C4-2B (cell line): ENCODE data around the gene M6PR.
"Not testable (repeated sequence)": the region's sequence is repeated elsewhere in the genome, so short reads cannot be mapped to it uniquely, and the experiment has no call there.

ENCODE experiments used
- H3K27ac ChIP-seq: fragments of 450-650 bp; 2 replicates; pipeline ENCODE4 v1.5.1; 2017
- CTCF ChIP-seq: fragments of 450-650 bp; conservative IDR thresholded peaks from 2 replicates; pipeline ENCODE4 v1.5.1; 2017; ENCODE audit warnings: mild to moderate bottlenecking
- ZFX ChIP-seq: fragments of 450-650 bp; IDR thresholded peaks from 2 replicates; pipeline ENCODE4 v1.6.1; 2017

The M6PR gene

GRCh38 chr12:8941691-8942478 is 7.6 kb downstream of the M6PR start:
- TF ChIP-seq ZFX (no peak), CTCF (no peak)
- H3K27ac ChIP-seq: no peak overlapping the region

- not testable (repeated sequence) for H3K27ac ChIP-seq
Observed at GRCh38 chr12:8937842-8938442, 11.5 kb downstream of the M6PR start.

- TF ChIP-seq ZFX: no peak
- TF ChIP-seq CTCF: no peak
- H3K27ac ChIP-seq: no peak overlapping the region
Observed at GRCh38 chr12:8936735-8937134, 12.7 kb downstream of the M6PR start.

- not testable (repeated sequence) for H3K27ac ChIP-seq
Observed at GRCh38 chr12:8934080-8934479, 15.4 kb downstream of the M6PR start.

GRCh38 chr12:8932464-8932863 is 17.0 kb downstream of the M6PR start:
- H3K27ac ChIP-seq: not testable (repeated sequence)

- not testable (repeated sequence) for H3K27ac ChIP-seq
Observed at GRCh38 chr12:8930655-8931323, 18.7 kb downstream of the M6PR start.

- TF ChIP-seq ZFX: no peak
- TF ChIP-seq CTCF: no peak
Observed at GRCh38 chr12:8922544-8922943, 26.9 kb downstream of the M6PR start.

GRCh38 chr12:8919643-8920042 is 29.8 kb downstream of the M6PR start:
- not testable (repeated sequence) for H3K27ac ChIP-seq

More at GRCh38 chr12:8922544-8922943, 26.9 kb downstream of the M6PR start:
- H3K27ac ChIP-seq: no peak overlapping the region

GRCh38 chr12:8917751-8918150 is 31.7 kb downstream of the M6PR start:
- no peak overlapping the region for H3K27ac ChIP-seq

More at GRCh38 chr12:8917751-8918150, 31.7 kb downstream of the M6PR start:
- TF ChIP-seq ZFX (no peak), CTCF (no peak)
